ENCODE data around the gene DRG1. TPM values are rescaled to one million over a fixed set of nuclear protein-coding genes. Genes with fewer than 3 reads are reported as not detected.

DRG1 gene
- total RNA-seq (10 to 100 TPM; 36.3 to 52.3 TPM), polyA plus RNA-seq (ENCODE audit: insufficient read length in 6 of 6) (10 to 100 TPM; 68.7 to 79.8 (median 70.4) TPM)
- long read RNA-seq, donor 1, transcript DRG1-201 (9 exons, 1,746 nt): major isoform, 27 of 31 reads
- long read RNA-seq, donor 1, partial matches to known transcripts: 0 of 31 reads
- long read RNA-seq, donor 1, other reads (novel, unspliced or antisense): 0 of 31 reads
- long read RNA-seq, donor 2, transcript DRG1-201 (9 exons, 1,746 nt): major isoform, 24 of 28 reads
- long read RNA-seq, donor 2, partial matches to known transcripts: 0 of 28 reads
- long read RNA-seq, donor 2, other reads (novel, unspliced or antisense): 0 of 28 reads
- long read RNA-seq, donor 3, transcript DRG1-201 (9 exons, 1,746 nt): major isoform, 35 of 35 reads
- long read RNA-seq, donor 3, partial matches to known transcripts: 0 of 35 reads
- long read RNA-seq, donor 3, other reads (novel, unspliced or antisense): 0 of 35 reads
- long read RNA-seq, donor 4, transcript DRG1-201 (9 exons, 1,746 nt): major isoform, 44 of 48 reads
- long read RNA-seq, donor 4, partial matches to known transcripts: 1 of 48 reads
- long read RNA-seq, donor 4, other reads (novel, unspliced or antisense): 3 of 48 reads
- long read RNA-seq, donor 5, transcript DRG1-201 (9 exons, 1,746 nt): major isoform, 13 of 23 reads
- long read RNA-seq, donor 5, partial matches to known transcripts: 7 of 23 reads
- long read RNA-seq, donor 5, other reads (novel, unspliced or antisense): 0 of 23 reads
- long read RNA-seq, donor 6, transcript DRG1-201 (9 exons, 1,746 nt): major isoform, 25 of 26 reads
- long read RNA-seq, donor 6, partial matches to known transcripts: 0 of 26 reads
- long read RNA-seq, donor 6, other reads (novel, unspliced or antisense): 0 of 26 reads
- long read RNA-seq, donor 7, transcript DRG1-201 (9 exons, 1,746 nt): major isoform, 14 of 22 reads
- long read RNA-seq, donor 7, partial matches to known transcripts: 7 of 22 reads
- long read RNA-seq, donor 7, other reads (novel, unspliced or antisense): 0 of 22 reads
- long read RNA-seq, donor 8, transcript DRG1-201 (9 exons, 1,746 nt): major isoform, 23 of 26 reads
- long read RNA-seq, donor 8, partial matches to known transcripts: 0 of 26 reads
- long read RNA-seq, donor 8, other reads (novel, unspliced or antisense): 0 of 26 reads
- long read RNA-seq, donor 9: 0 reads
- long read RNA-seq, donor 10, transcript DRG1-201 (9 exons, 1,746 nt): major isoform, 109 of 116 reads
- long read RNA-seq, donor 10, partial matches to known transcripts: 1 of 116 reads
- long read RNA-seq, donor 10, other reads (novel, unspliced or antisense): 6 of 116 reads
- long read RNA-seq, donor 11, transcript DRG1-201 (9 exons, 1,746 nt): major isoform, 35 of 52 reads
- long read RNA-seq, donor 11, partial matches to known transcripts: 15 of 52 reads
- long read RNA-seq, donor 11, other reads (novel, unspliced or antisense): 0 of 52 reads
- long read RNA-seq, donor 12, transcript DRG1-201 (9 exons, 1,746 nt): major isoform, 17 of 30 reads
- long read RNA-seq, donor 12, partial matches to known transcripts: 12 of 30 reads
- long read RNA-seq, donor 12, other reads (novel, unspliced or antisense): 0 of 30 reads

- Histone ChIP-seq H3K36me3 (peaks cover 0 to 29% of the 10 kb centered on the region in 2 donors), H3K9me3 (no peaks in the 10 kb centered on the region), H3K4me1 (peaks cover 7 to 25% of the 10 kb centered on the region in 2 donors), H3K27ac (peak within 1 kb of the TSS; percentile 74 to 80), H3K27me3 (no peaks in the 10 kb centered on the region), H3K4me3 (peak within 1 kb of the TSS; percentile 80 to 84)
- intact Hi-C loops (cut with DNase I): loop anchor here in 1 of 2 donors (10.0 kb wide), 1 partner anchor 55 kb away; the partner anchor contains the start of gene PATZ1
- DNase-seq: peak; percentile 97 to 99 (median 98)
- TF ChIP-seq CTCF (IDR thresholded peaks at IDR 0.05): peak in 1 of 2 donors; percentile 17
- ATAC-seq: peak; percentile 99
These were observed at the start of gene DRG1 for GRCh38 chr22:31399211-31400022. Gene DRG1 (plus strand): TSS chr22:31399604. CDS start chr22:31399684, 80 bp downstream.

GRCh38 chr22:31349960-31350359 lies 49.4 kb upstream of the DRG1 start:
- Histone ChIP-seq H3K4me3 (no peak overlapping the region), H3K9me3 (no peaks in the 10 kb centered on the region), H3K27me3 (no peaks in the 10 kb centered on the region), H3K4me1 (peaks cover 9 to 19% of the 10 kb centered on the region in 2 donors), H3K36me3 (no peaks in the 10 kb centered on the region), H3K27ac (no peak overlapping the region)
- no peak for TF ChIP-seq CTCF (IDR thresholded peaks at IDR 0.05)
- no peak for ATAC-seq
- DNase-seq: no peak
- intact Hi-C loops (cut with DNase I): loop anchor here in 1 of 2 donors (10.0 kb wide), 1 partner anchor 45 kb away; the partner anchor contains the start of gene DRG1

- TF ChIP-seq CTCF (IDR thresholded peaks at IDR 0.05): no peak
- ATAC-seq (no peak), DNase-seq (peak in 2 of 4 donors; percentile 5 to 42)
- no peak overlapping the region for H3K4me3 ChIP-seq
- peaks cover 5 to 14% of the 10 kb centered on the region in 2 donors for H3K4me1 ChIP-seq
- intact Hi-C loops (cut with DNase I): no loop called here
- no peak overlapping the region for H3K27ac ChIP-seq
- no peaks in the 10 kb centered on the region for H3K36me3 ChIP-seq
- H3K27me3 ChIP-seq: no peaks in the 10 kb centered on the region
- H3K9me3 ChIP-seq: no peaks in the 10 kb centered on the region
These were observed 49.0 kb upstream of the DRG1 start for GRCh38 chr22:31350410-31350863.

- Histone ChIP-seq H3K27me3 (no peaks in the 10 kb centered on the region), H3K27ac (no peak overlapping the region), H3K36me3 (no peaks in the 10 kb centered on the region), H3K9me3 (no peaks in the 10 kb centered on the region), H3K4me1 (no peaks in the 10 kb centered on the region), H3K4me3 (no peak overlapping the region)
- intact Hi-C loops (cut with DNase I): no loop called here
- TF ChIP-seq CTCF (IDR thresholded peaks at IDR 0.05): no peak
- ATAC-seq (no peak), DNase-seq (no peak)
These were observed 44.9 kb upstream of the DRG1 start for GRCh38 chr22:31354515-31354914.

All from left lung (tissue), 14 donors.